Endothelial cell of umbilical vein (primary cell): Measurements from ENCODE around the gene CTSK. TPM values are rescaled to one million over a fixed set of nuclear protein-coding genes. Genes with fewer than 3 reads are reported as not detected.

ENCODE experiments used
- BruUV-seq: library from RNA; stranded (reverse); fragments of 400-500 nt; replicated peaks from 2 replicates; lab custom pipeline; 2021; lab: Mats Ljungman, UMichigan
- CTCF ChIA-PET: fragments of 300-600, 350-600 bp; sonication (Branson Sonifier 250); formaldehyde crosslinking; loops from one replicate; lab custom pipeline; 2021; ENCODE audit warnings: antibody characterized with exemption, inconsistent platforms; lab: Charles Lee
- POLR2A ChIA-PET: fragments of 300-600, 350-600 bp; sonication (Branson Sonifier 250); formaldehyde crosslinking; loops from one replicate; lab custom pipeline; 2021; ENCODE audit warnings: antibody characterized with exemption, inconsistent platforms; lab: Charles Lee
- DNase-seq: peaks from one replicate; pipeline ENCODE4 v3.0.0-alpha.2; 2011; ENCODE audit warnings: low read depth, low spot score
- FAIRE-seq: peaks from 2 replicates; lab custom pipeline; 2011; peaks lifted over from hg19 to GRCh38; lab: Jason Lieb, UNC
- H2AFZ ChIP-seq: 2 replicates; pipeline ENCODE4 v1.6.0; 2012; ENCODE audit warnings: low read depth, low read length, control low read depth, inconsistent platforms
- H3K27ac ChIP-seq: 2 replicates; pipeline ENCODE4 v1.5.1; 2011; ENCODE audit warnings: low read depth, mild to moderate bottlenecking, control low read depth, low read length, moderate library complexity; ENCODE audit not compliant: insufficient read depth
- H3K27me3 ChIP-seq, 2 experiments: 2 replicates each; pipeline versions ENCODE4 v1.6.0 to v1.6.1; 2011; ENCODE audit warnings: low read length in 2 of 2, mixed read lengths in 1 of 2; ENCODE audit not compliant: control insufficient read depth in 2 of 2, insufficient read depth in 2 of 2
- H3K36me3 ChIP-seq, 2 experiments: 2 replicates in 1 of 2; 3 replicates in 1 of 2; pipeline ENCODE4 v1.5.1; 2011; ENCODE audit warnings: low read length in 2 of 2, mild to moderate bottlenecking in 1 of 2, moderate library complexity in 1 of 2; ENCODE audit not compliant: control insufficient read depth in 2 of 2, insufficient read depth in 2 of 2; ENCODE audit errors: extremely low read depth in 1 of 2
- H3K4me1 ChIP-seq: 3 replicates; pipeline ENCODE4 v1.5.1; 2011; ENCODE audit warnings: mild to moderate bottlenecking, low read length; ENCODE audit not compliant: control insufficient read depth, insufficient read depth; ENCODE audit errors: extremely low read depth
- H3K4me2 ChIP-seq: 2 replicates; pipeline ENCODE4 v1.6.1; 2011; ENCODE audit warnings: low read length, control low read depth, mixed read lengths; ENCODE audit not compliant: insufficient read depth
- H3K4me3 ChIP-seq, 3 experiments: fragments of 200-600 bp in 1 of 3; sonication (generic), shearing (Covaris generic) in 1 of 3; replicated peaks in 1 of 3; 2 replicates each; pipeline ENCODE4 v1.5.1; 2011 to 2016; ENCODE audit warnings: control low read depth in 3 of 3, low read length in 3 of 3, mild to moderate bottlenecking in 2 of 3, inconsistent platforms in 1 of 3, low read depth in 1 of 3, moderate library complexity in 1 of 3; ENCODE audit not compliant: insufficient read depth in 1 of 3
- H3K79me2 ChIP-seq: 2 replicates; pipeline ENCODE4 v1.6.0; 2012; ENCODE audit warnings: low read length, inconsistent platforms; ENCODE audit not compliant: control insufficient read depth, insufficient read depth
- H3K9ac ChIP-seq: replicated peaks from 2 replicates; pipeline ENCODE3; 2011; ENCODE audit warnings: low read length, control low read depth; ENCODE audit not compliant: insufficient read depth; ENCODE audit errors: extremely low read depth
- H3K9me1 ChIP-seq: replicated peaks from 3 replicates; pipeline ENCODE4 v1.6.0; 2011; ENCODE audit warnings: mild to moderate bottlenecking, low read length; ENCODE audit not compliant: control insufficient read depth, insufficient read depth; ENCODE audit errors: extremely low read depth
- H3K9me3 ChIP-seq: replicated peaks from 2 replicates; pipeline ENCODE4 v1.5.1; 2012; ENCODE audit warnings: low read length, inconsistent platforms; ENCODE audit not compliant: control insufficient read depth, insufficient read depth
- H4K20me1 ChIP-seq: replicated peaks from 2 replicates; pipeline ENCODE3; 2011; ENCODE audit warnings: mild to moderate bottlenecking, low read length; ENCODE audit not compliant: control insufficient read depth, insufficient read depth; ENCODE audit errors: extremely low read depth
- CTCF ChIP-seq, 2 donors: IDR thresholded peaks; 1 replicate in 1 of 2; 2 replicates in 1 of 2; pipeline ENCODE4 v1.5.1; 2011; ENCODE audit warnings: low read length in 2 of 2, mild to moderate bottlenecking in 2 of 2, moderate library complexity in 2 of 2, control low read depth in 1 of 2, inconsistent platforms in 1 of 2, low read depth in 1 of 2; ENCODE audit not compliant: insufficient read depth in 1 of 2; ENCODE audit errors: extremely low read depth in 1 of 2
- EZH2 ChIP-seq: IDR thresholded peaks from 2 replicates; pipeline ENCODE4 v1.6.1; 2012; ENCODE audit warnings: borderline replicate concordance, low read depth, mild to moderate bottlenecking, moderate library complexity, low read length, inconsistent platforms; ENCODE audit not compliant: severe bottlenecking
- FOS ChIP-seq: IDR thresholded peaks from 2 replicates; pipeline ENCODE4 v1.6.1; 2011; ENCODE audit warnings: mild to moderate bottlenecking, low read length, moderate library complexity, borderline replicate concordance; ENCODE audit not compliant: insufficient read depth
- GATA2 ChIP-seq: IDR thresholded peaks from 2 replicates; pipeline ENCODE4 v1.7.0; 2011; ENCODE audit warnings: low read depth, mild to moderate bottlenecking, moderate library complexity, mixed read lengths, low read length; ENCODE audit not compliant: insufficient read length, insufficient read depth
- JUN ChIP-seq: IDR thresholded peaks from 2 replicates; pipeline ENCODE4 v1.6.1; 2011; ENCODE audit warnings: borderline replicate concordance, low read depth; ENCODE audit not compliant: insufficient read length, insufficient read depth
- MAX ChIP-seq: IDR thresholded peaks from 2 replicates; pipeline ENCODE4 v1.6.1; 2011; ENCODE audit not compliant: insufficient read depth, insufficient read length
- MYC ChIP-seq: IDR thresholded peaks from one replicate; pipeline ENCODE4 v1.6.1; 2011; ENCODE audit warnings: mild to moderate bottlenecking, low read depth, low read length
- POLR2A ChIP-seq: IDR thresholded peaks from 2 replicates; pipeline ENCODE4 v1.6.1; 2012; ENCODE audit warnings: low read depth, mild to moderate bottlenecking, control low read depth, low read length
- POLR2AphosphoS5 ChIP-seq: IDR thresholded peaks from 2 replicates; pipeline ENCODE4 v1.6.1; 2012; ENCODE audit warnings: low read depth, mild to moderate bottlenecking, control low read depth, low read length, moderate library complexity; ENCODE audit not compliant: insufficient read depth
- dilution Hi-C: fragments of 300-500 bp; cut with MboI; formaldehyde crosslinking; loops from one replicate; pipeline ENCODE4 v1.15.0; 2019; ENCODE audit warnings: low sequenced_read_pairs; ENCODE audit not compliant: extremely low pct_ligation_motif_present
- intact Hi-C: fragments of 100-400 bp; cut with micrococcal nuclease; formaldehyde crosslinking; loops from one replicate; pipeline ENCODE4 v1.10.0; 2022
- polyA plus RNA-seq, 4 experiments: library from polyadenylated mRNA; depleted of rRNA in 3 of 4; stranded (reverse) in 3 of 4; unstranded in 1 of 4; fragments of >200 nt; gene quantifications; 2 replicates each; pipeline versions ENCODE4 v1.2.1 to v1.2.3, GENCODE V29; 2011 to 2012; ENCODE audit warnings: missing spikeins in 1 of 4
- total RNA-seq: library from RNA; stranded (reverse); gene quantifications from 2 replicates; pipeline ENCODE4 v1.2.3, GENCODE V29; 2021

CTSK gene
- total and polyA plus RNA-seq, 2 donors (not counting 3 experiments of a cell fraction or from before 2014, with no cell fraction given) = 18.5 to 45.6 TPM

- CTCF ChIA-PET = interaction anchor here (0.6 to 2.3 kb wide), 4 partner anchors 13 to 33 kb away, joined by 3 to 5 read pairs (median 3); no protein-coding TSS in a partner anchor
- H4K20me1 ChIP-seq = no peaks in the 10 kb centered on the region
- no peak overlapping the region for H2AFZ ChIP-seq
- DNase-seq (no peak), FAIRE-seq (no peak)
- BruUV-seq = no TSS peak
- dilution Hi-C loops (no loop called here), intact Hi-C loops (no loop called here)
- no peak for TF ChIP-seq GATA2
- TF ChIP-seq CTCF (IDR thresholded peaks at IDR 0.05; ENCODE audit: extremely low read depth in 1 of 2, insufficient read depth in 1 of 2, low read depth in 1 of 2, low read length in 2 of 2) = no peak
- no peak for TF ChIP-seq POLR2A
- no peak for TF ChIP-seq POLR2AphosphoS5
- H3K27ac ChIP-seq = no peak overlapping the region
- no peaks in the 10 kb centered on the region for H3K9me1 ChIP-seq
- H3K9ac ChIP-seq = no peak overlapping the region
- no peak overlapping the region for H3K4me2 ChIP-seq
- H3K36me3 ChIP-seq = no peaks in the 10 kb centered on the region
- no peaks in the 10 kb centered on the region for H3K4me1 ChIP-seq
- H3K79me2 ChIP-seq = no peaks in the 10 kb centered on the region
- POLR2A ChIA-PET = no interaction called here
- H3K27me3 ChIP-seq = no peaks in the 10 kb centered on the region
- no peak overlapping the region for H3K4me3 ChIP-seq
- no peaks in the 10 kb centered on the region for H3K9me3 ChIP-seq
Measured at GRCh38 chr1:150789396-150789795, 18.7 kb downstream of the CTSK start.

- no peak overlapping the region for H3K4me3 ChIP-seq
- H3K4me1 ChIP-seq = no peaks in the 10 kb centered on the region
- FAIRE-seq = no peak
- TF ChIP-seq JUN = no peak
- TF ChIP-seq MAX = no peak
- TF ChIP-seq FOS = no peak
- no peak for TF ChIP-seq EZH2
- no peak for TF ChIP-seq GATA2
- no peak for TF ChIP-seq POLR2A
- TF ChIP-seq POLR2AphosphoS5 = no peak
- no peak for TF ChIP-seq CTCF (IDR thresholded peaks at IDR 0.05; ENCODE audit: extremely low read depth in 1 of 2, insufficient read depth in 1 of 2, low read depth in 1 of 2, low read length in 2 of 2)
- TF ChIP-seq MYC = no peak
- no peak overlapping the region for H3K27ac ChIP-seq
- H3K36me3 ChIP-seq = no peaks in the 10 kb centered on the region
- H3K79me2 ChIP-seq = no peaks in the 10 kb centered on the region
- H4K20me1 ChIP-seq = no peaks in the 10 kb centered on the region
- no peak overlapping the region for H3K4me2 ChIP-seq
- no peaks in the 10 kb centered on the region for H3K9me1 ChIP-seq
- dilution Hi-C loops = no loop called here
- no peak overlapping the region for H3K9ac ChIP-seq
- BruUV-seq = no TSS peak
- CTCF ChIA-PET = interaction anchor here (1.1 to 2.3 kb wide), 4 partner anchors 12 to 24 kb away, joined by 3 to 5 read pairs (median 4); no protein-coding TSS in a partner anchor
- intact Hi-C loops = no loop called here
- no peak overlapping the region for H2AFZ ChIP-seq
- H3K9me3 ChIP-seq = no peaks in the 10 kb centered on the region
- H3K27me3 ChIP-seq = no peaks in the 10 kb centered on the region
- POLR2A ChIA-PET = no interaction called here
- DNase-seq = no peak
Measured at GRCh38 chr1:150788946-150789345, 19.1 kb downstream of the CTSK start.
